T-helper 17 cell (primary cell): ENCODE measurements around the gene GUCA2B. TPM values are rescaled to one million over a fixed set of nuclear protein-coding genes. Genes with fewer than 3 reads are reported as not detected.

ENCODE experiments used
- ATAC-seq: fragments of 150-1000 bp; cut with Tn5 transposase; 2 replicates; pipeline ENCODE4 v1.10.0; 2021; ENCODE audit warnings: mild to moderate bottlenecking, moderate library complexity
- DNase-seq, 3 donors: peaks; one replicate each; pipeline versions ENCODE4 v3.0.0 to v3.0.0-alpha.2; 2020 to 2021
- H3K9me3 ChIP-seq: one replicate; pipeline ENCODE4 v1.7.0; 2013; ENCODE audit warnings: low read length, mild to moderate bottlenecking; ENCODE audit not compliant: control insufficient read depth, poor library complexity, severe bottlenecking
- H3K27ac Mint-ChIP-seq: one replicate; pipeline ENCODE4 v1.8.0; 2022; ENCODE audit warnings: mild to moderate bottlenecking, moderate library complexity, mixed read lengths
- H3K27me3 Mint-ChIP-seq: one replicate; pipeline ENCODE4 v1.8.0; 2022; ENCODE audit warnings: mixed read lengths
- H3K36me3 Mint-ChIP-seq: one replicate; pipeline ENCODE4 v1.8.0; 2022; ENCODE audit warnings: low read depth, mixed read lengths
- H3K4me1 Mint-ChIP-seq: one replicate; pipeline ENCODE4 v1.8.0; 2022; ENCODE audit warnings: mild to moderate bottlenecking, mixed read lengths
- H3K4me3 Mint-ChIP-seq: one replicate; pipeline ENCODE4 v1.8.0; 2022; ENCODE audit warnings: mild to moderate bottlenecking, moderate library complexity, mixed read lengths
- total RNA-seq, 4 donors: library from RNA in 2 of 4; stranded (reverse) in 2 of 4; gene quantifications; one replicate each; pipeline ENCODE4 v1.2.3 and lab custom pipeline; 2022 to 2026

The GUCA2B gene
- total RNA-seq, 2 donors from 2014 or later, result not detected

DNA sequence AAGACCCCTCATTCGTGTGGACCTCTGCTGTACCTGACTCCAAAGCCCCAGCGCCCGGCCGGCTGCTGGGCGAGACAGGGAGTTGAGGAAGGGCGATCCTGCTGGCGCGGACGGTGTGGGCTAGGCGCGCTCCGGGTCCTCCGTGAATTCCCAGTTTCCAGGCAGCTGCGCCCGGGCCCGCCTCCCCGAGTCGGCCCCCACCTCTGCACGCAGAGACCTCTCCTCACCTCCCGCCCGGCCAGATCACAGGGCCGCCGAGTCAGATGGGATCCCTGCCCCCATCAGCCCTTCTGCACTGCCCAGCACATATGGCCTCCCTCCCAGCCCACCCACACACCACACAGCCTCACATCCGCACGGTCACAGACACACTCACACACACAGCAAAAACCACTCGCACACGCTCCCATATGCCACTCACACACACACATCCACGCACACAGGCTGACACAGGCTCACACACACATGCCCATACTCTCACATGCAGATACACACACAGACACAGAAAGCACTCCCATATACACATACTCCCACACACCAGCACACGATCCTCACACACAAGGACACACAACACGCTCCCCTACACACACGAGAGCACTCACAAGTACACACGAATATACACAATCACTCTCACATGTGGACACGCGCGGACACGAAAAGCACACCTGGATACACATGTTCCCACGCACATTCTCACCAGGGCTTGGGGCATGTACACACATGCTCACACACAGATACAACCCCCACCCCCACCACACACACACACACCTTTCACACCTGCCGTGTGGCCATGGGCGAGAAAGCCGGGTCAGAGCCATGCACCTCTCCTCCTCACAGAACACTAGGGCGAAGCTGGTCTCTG lies 7.2 kb upstream of the GUCA2B start:
- Mint-ChIP-seq H3K27me3 (peaks cover 28% of the 10 kb centered on the region), H3K4me3 (no peak overlapping the region), H3K4me1 (peaks cover 6% of the 10 kb centered on the region), H3K36me3 (peaks cover 4% of the 10 kb centered on the region), H3K27ac (no peak overlapping the region)
- ATAC-seq (no peak), DNase-seq (no peak)
- no peaks in the 10 kb centered on the region for H3K9me3 ChIP-seq

DNA sequence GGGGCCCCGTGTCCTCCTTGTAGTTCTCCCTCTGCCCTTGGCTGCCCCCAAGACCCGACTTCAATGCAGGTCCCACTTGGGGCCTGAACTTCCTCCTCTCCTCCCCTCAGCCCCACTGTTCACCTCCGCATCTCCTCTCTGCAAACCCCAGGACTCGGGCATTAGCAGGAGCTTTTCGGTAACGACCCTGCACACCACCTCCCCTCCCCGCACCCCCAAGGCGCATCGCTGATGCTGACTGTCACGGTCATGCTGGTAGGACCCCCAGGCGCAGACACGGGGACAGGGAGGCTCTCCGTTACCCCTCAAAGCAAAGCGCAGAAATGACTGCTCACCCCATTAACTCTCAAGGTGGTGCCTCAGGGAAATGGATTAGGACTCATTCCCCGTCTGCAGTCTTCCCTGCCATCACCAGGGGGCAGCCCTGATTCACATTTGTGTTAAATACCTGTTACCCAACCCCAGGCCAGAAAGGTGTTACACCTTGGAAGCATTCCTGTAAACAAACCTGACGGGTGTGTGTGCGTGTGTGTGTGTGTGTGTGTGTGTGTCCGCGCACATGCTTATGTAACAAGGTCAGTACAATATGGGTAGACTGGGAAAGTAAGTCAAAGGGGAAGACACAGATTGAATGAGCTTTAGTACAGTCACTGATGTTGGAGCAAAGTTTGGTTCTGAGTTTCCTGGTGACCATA lies 6.4 kb upstream of the GUCA2B start:
- H3K27ac Mint-ChIP-seq, result no peak overlapping the region
- H3K9me3 ChIP-seq, result no peaks in the 10 kb centered on the region
- peaks cover 4% of the 10 kb centered on the region for H3K36me3 Mint-ChIP-seq
- DNase-seq (peak; percentile 17 to 61 (median 28)), ATAC-seq (peak; percentile 84)
- H3K4me1 Mint-ChIP-seq, result peaks cover 6% of the 10 kb centered on the region
- no peak overlapping the region for H3K4me3 Mint-ChIP-seq
- H3K27me3 Mint-ChIP-seq, result peaks cover 34% of the 10 kb centered on the region

- H3K27me3 Mint-ChIP-seq, result peaks cover 38% of the 10 kb centered on the region
Measured at GRCh38 chr1:42148166-42148565, 5.0 kb upstream of the GUCA2B start.

GRCh38 chr1:42150651-42151050 lies 2.6 kb upstream of the GUCA2B start:
- Mint-ChIP-seq H3K4me3 (no peak overlapping the region), H3K27me3 (peaks cover 39% of the 10 kb centered on the region), H3K36me3 (peaks cover 4% of the 10 kb centered on the region), H3K4me1 (no peaks in the 10 kb centered on the region), H3K27ac (no peak overlapping the region)
- no peaks in the 10 kb centered on the region for H3K9me3 ChIP-seq
- no peak for ATAC-seq
- no peak for DNase-seq

More at GRCh38 chr1:42148166-42148565, 5.0 kb upstream of the GUCA2B start:
- DNase-seq (no peak), ATAC-seq (no peak)
- Mint-ChIP-seq H3K27ac (no peak overlapping the region), H3K36me3 (peaks cover 4% of the 10 kb centered on the region), H3K4me1 (peaks cover 3% of the 10 kb centered on the region), H3K4me3 (no peak overlapping the region)
- no peaks in the 10 kb centered on the region for H3K9me3 ChIP-seq

DNA sequence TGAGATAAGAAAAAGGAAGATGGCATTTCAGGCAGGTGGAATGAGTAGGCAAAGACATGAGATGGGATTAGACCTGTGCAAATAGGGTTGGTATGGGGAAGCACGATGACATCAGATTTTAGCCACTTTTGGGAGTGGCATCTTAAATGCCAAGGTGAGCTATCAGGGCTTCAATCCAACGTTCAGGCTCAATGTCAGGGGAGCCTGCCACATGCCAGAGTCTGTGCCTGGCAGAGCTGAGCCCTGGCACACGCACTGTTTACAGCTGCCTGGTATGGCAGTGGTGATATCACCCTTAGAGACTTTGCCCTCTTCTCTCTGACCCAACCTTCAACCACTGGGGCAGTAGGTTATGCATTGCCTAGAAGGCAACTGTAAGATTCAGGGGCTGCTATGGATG lies 1.1 kb upstream of the GUCA2B start:
- DNase-seq (no peak), ATAC-seq (no peak)
- Mint-ChIP-seq H3K4me3 (no peak overlapping the region), H3K4me1 (no peaks in the 10 kb centered on the region), H3K27ac (no peak overlapping the region), H3K36me3 (peaks cover 4% of the 10 kb centered on the region), H3K27me3 (peaks cover 39% of the 10 kb centered on the region)
- no peaks in the 10 kb centered on the region for H3K9me3 ChIP-seq

DNA sequence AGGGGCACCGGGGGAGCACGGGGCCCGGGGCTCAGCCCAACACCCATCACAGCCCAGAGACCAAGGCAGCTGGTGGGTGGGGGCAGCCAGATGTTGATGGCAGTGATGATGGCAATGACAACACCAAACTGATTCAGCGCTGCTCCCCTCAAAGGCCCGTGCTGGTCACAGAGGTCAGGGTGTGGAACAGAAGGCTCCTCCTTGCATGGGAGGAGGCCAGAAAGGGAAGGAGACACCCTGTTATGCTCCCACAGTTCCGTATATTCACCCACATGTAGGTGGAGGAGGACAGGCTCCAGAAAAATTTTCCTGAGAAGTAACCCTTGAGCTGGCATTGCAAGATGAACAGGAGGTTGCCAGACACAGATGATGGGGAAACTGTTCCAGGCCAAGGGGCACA lies 414 bp downstream of the GUCA2B start:
- ATAC-seq (no peak), DNase-seq (no peak)
- no peaks in the 10 kb centered on the region for H3K9me3 ChIP-seq
- Mint-ChIP-seq H3K27me3 (peaks cover 39% of the 10 kb centered on the region), H3K36me3 (peaks cover 4% of the 10 kb centered on the region), H3K27ac (no peak overlapping the region), H3K4me1 (peaks cover 6% of the 10 kb centered on the region), H3K4me3 (no peak overlapping the region)

DNA sequence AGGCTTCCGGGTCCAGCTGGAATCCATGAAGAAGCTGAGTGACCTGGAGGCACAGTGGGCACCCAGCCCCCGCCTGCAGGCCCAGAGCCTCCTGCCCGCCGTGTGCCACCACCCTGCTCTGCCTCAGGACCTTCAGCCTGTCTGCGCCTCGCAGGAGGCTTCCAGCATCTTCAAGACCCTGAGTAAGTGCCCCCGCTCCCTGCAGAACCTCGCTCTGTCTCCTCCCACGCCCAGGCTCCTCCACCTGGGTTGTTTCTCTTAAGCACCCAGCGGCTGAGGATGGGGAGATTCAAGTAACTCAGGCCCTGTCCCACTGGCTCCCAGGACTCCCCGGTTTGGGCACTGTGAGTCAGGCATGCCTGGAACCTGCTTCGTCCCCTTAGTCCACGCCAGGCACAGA lies 1.5 kb downstream of the GUCA2B start:
- H3K4me1 Mint-ChIP-seq, result peaks cover 9% of the 10 kb centered on the region
- ATAC-seq, result no peak

DNA sequence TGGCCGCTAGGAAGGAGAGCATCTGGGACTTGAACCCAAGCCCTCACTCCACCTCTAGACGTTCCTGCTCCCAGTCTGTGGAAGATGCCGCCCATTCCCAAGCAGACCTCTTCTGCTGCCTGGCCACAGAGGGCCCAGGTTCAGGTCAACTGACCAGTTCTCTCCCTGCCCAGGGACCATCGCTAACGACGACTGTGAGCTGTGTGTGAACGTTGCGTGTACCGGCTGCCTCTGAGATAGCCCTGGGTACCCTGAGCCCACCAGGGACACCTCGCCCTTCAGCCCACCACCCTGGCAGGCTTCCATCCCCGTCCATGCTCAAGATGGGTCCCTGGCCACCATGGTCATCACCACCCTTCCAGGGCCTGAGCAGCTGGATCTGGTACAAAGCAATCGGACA lies 2.2 kb downstream of the GUCA2B start:
- no peaks in the 10 kb centered on the region for H3K36me3 Mint-ChIP-seq
- DNase-seq (no peak), ATAC-seq (no peak)
- no peak overlapping the region for H3K27ac Mint-ChIP-seq
- peaks cover 9% of the 10 kb centered on the region for H3K4me1 Mint-ChIP-seq
- H3K9me3 ChIP-seq, result no peaks in the 10 kb centered on the region
- H3K4me3 Mint-ChIP-seq, result no peak overlapping the region
- H3K27me3 Mint-ChIP-seq, result peaks cover 29% of the 10 kb centered on the region

More for the DNA sequence above, 1.5 kb downstream of the GUCA2B start:
- DNase-seq, result no peak
- Mint-ChIP-seq H3K27ac (no peak overlapping the region), H3K36me3 (peaks cover 4% of the 10 kb centered on the region), H3K27me3 (peaks cover 36% of the 10 kb centered on the region), H3K4me3 (no peak overlapping the region)
- H3K9me3 ChIP-seq, result no peaks in the 10 kb centered on the region

GRCh38 chr1:42157667-42158066 lies 4.5 kb downstream of the GUCA2B start:
- peaks cover 4% of the 10 kb centered on the region for H3K9me3 ChIP-seq
- DNase-seq (no peak), ATAC-seq (peak; percentile 37)
- no peak overlapping the region for H3K4me3 Mint-ChIP-seq
- peak overlapping the region; percentile 24 for H3K27ac Mint-ChIP-seq
- H3K27me3 Mint-ChIP-seq, result peaks cover 8% of the 10 kb centered on the region
- peaks cover 9% of the 10 kb centered on the region for H3K4me1 Mint-ChIP-seq
- H3K36me3 Mint-ChIP-seq, result no peaks in the 10 kb centered on the region

GRCh38 chr1:42158189-42158588 lies 5.0 kb downstream of the GUCA2B start:
- DNase-seq (no peak), ATAC-seq (no peak)
- peaks cover 4% of the 10 kb centered on the region for H3K9me3 ChIP-seq
- Mint-ChIP-seq H3K27me3 (peaks cover 8% of the 10 kb centered on the region), H3K36me3 (no peaks in the 10 kb centered on the region), H3K27ac (peak overlapping the region; percentile 24), H3K4me3 (no peak overlapping the region), H3K4me1 (peaks cover 9% of the 10 kb centered on the region)

- no peak overlapping the region for H3K4me3 Mint-ChIP-seq
- peaks cover 12% of the 10 kb centered on the region for H3K4me1 Mint-ChIP-seq
- peaks cover 4% of the 10 kb centered on the region for H3K9me3 ChIP-seq
- no peak for DNase-seq
- no peak for ATAC-seq
- no peak overlapping the region for H3K27ac Mint-ChIP-seq
- H3K27me3 Mint-ChIP-seq, result peaks cover 14% of the 10 kb centered on the region
- H3K36me3 Mint-ChIP-seq, result no peaks in the 10 kb centered on the region
Measured at GRCh38 chr1:42162181-42162580, 9.0 kb downstream of the GUCA2B start.

- H3K4me1 Mint-ChIP-seq, result peaks cover 6% of the 10 kb centered on the region
- peaks cover 14% of the 10 kb centered on the region for H3K27me3 Mint-ChIP-seq
- no peaks in the 10 kb centered on the region for H3K36me3 Mint-ChIP-seq
- H3K4me3 Mint-ChIP-seq, result no peak overlapping the region
- no peak overlapping the region for H3K27ac Mint-ChIP-seq
- ATAC-seq (no peak), DNase-seq (no peak)
- peaks cover 4% of the 10 kb centered on the region for H3K9me3 ChIP-seq
Measured at GRCh38 chr1:42163114-42163513, 9.9 kb downstream of the GUCA2B start.

GRCh38 chr1:42163536-42164503 lies 10.6 kb downstream of the GUCA2B start:
- no peak overlapping the region for H3K27ac Mint-ChIP-seq
- H3K4me1 Mint-ChIP-seq, result peaks cover 6% of the 10 kb centered on the region
- peaks cover 4% of the 10 kb centered on the region for H3K9me3 ChIP-seq
- H3K27me3 Mint-ChIP-seq, result peaks cover 14% of the 10 kb centered on the region
- DNase-seq (no peak), ATAC-seq (no peak)
- H3K36me3 Mint-ChIP-seq, result no peaks in the 10 kb centered on the region
- H3K4me3 Mint-ChIP-seq, result no peak overlapping the region
